Stimulated activated CD4-positive, alpha-beta T cell treated with anti-CD3 and anti-CD28 coated beads, Interleukin-4, amount 100 ng/mL, for 24 hours (primary cell): ENCODE results near the gene ZNF772.
A peak's percentile ranks its signal among the peaks of the same experiment; 100 is the strongest.
"Not testable (repeated sequence)": the region's sequence is repeated elsewhere in the genome, so short reads cannot be mapped to it uniquely, and the experiment has no call there.

Source experiments
- DNase-seq: peaks from one replicate; pipeline ENCODE4 v3.0.0-alpha.2; 2020

The ZNF772 gene

GRCh38 chr19:57477191-57478008 is at the start of gene ZNF772:
TSS of gene ZNF772 (minus strand) at chr19:57477566. CDS start at chr19:57477309, 257 bp downstream.
- peak; percentile 93 for DNase-seq

GRCh38 chr19:57518021-57518420 is 40.7 kb upstream of the ZNF772 start:
- DNase-seq: not testable (repeated sequence)

GRCh38 chr19:57515255-57515654 is 37.9 kb upstream of the ZNF772 start:
- no peak for DNase-seq

GRCh38 chr19:57512845-57513244 is 35.5 kb upstream of the ZNF772 start:
- no peak for DNase-seq

- no peak for DNase-seq
Measured at GRCh38 chr19:57511484-57511883, 34.1 kb upstream of the ZNF772 start.

GRCh38 chr19:57506163-57506562 is 28.8 kb upstream of the ZNF772 start:
- no peak for DNase-seq

- DNase-seq: not testable (repeated sequence)
Measured at GRCh38 chr19:57500400-57500799, 23.0 kb upstream of the ZNF772 start.

GRCh38 chr19:57499680-57500395 is 22.5 kb upstream of the ZNF772 start, which contains the start of gene ZNF773:
TSS of gene ZNF773 (plus strand) at chr19:57499938. CDS start at chr19:57500081, 143 bp downstream.
- DNase-seq: peak; percentile 97

- DNase-seq: not testable (repeated sequence)
Measured at GRCh38 chr19:57499332-57499679, 21.9 kb upstream of the ZNF772 start.

- not testable (repeated sequence) for DNase-seq
Measured at GRCh38 chr19:57488299-57488644, 10.9 kb upstream of the ZNF772 start.

GRCh38 chr19:57487477-57488298 is 10.3 kb upstream of the ZNF772 start, which contains the start of gene ZNF419:
TSS of gene ZNF419 (plus strand) at chr19:57487750. CDS start at chr19:57487951, 201 bp downstream.
- DNase-seq: peak; percentile 95

GRCh38 chr19:57473646-57474045 is 3.7 kb downstream of the ZNF772 start:
- DNase-seq: no peak

GRCh38 chr19:57466489-57466888 is 10.9 kb downstream of the ZNF772 start:
- DNase-seq: no peak

GRCh38 chr19:57465680-57466381 is 11.5 kb downstream of the ZNF772 start:
- DNase-seq: no peak

- DNase-seq: no peak
Measured at GRCh38 chr19:57452307-57452706, 25.1 kb downstream of the ZNF772 start.

- no peak for DNase-seq
Measured at GRCh38 chr19:57443121-57443696, 34.2 kb downstream of the ZNF772 start.

GRCh38 chr19:57441979-57442752 is 35.2 kb downstream of the ZNF772 start:
- DNase-seq: no peak

- no peak for DNase-seq
Measured at GRCh38 chr19:57438925-57439324, 38.4 kb downstream of the ZNF772 start.

GRCh38 chr19:57437931-57438330 is 39.4 kb downstream of the ZNF772 start:
- DNase-seq: no peak

GRCh38 chr19:57436417-57436816 is 40.9 kb downstream of the ZNF772 start:
- no peak for DNase-seq
